Measurements from ENCODE around the gene KCNG3.
"Not testable (repeated sequence)": the region's sequence is repeated elsewhere in the genome, so short reads cannot be mapped to it uniquely, and the experiment has no call there.

The KCNG3 gene

GRCh38 chr2:42429352-42429751 is 64.4 kb downstream of the KCNG3 start:
- no peak for DNase-seq (ENCODE audit: low spot score)

GRCh38 chr2:42425697-42426096 is 68.1 kb downstream of the KCNG3 start:
- DNase-seq (ENCODE audit: low spot score) = no peak

GRCh38 chr2:42424033-42424432 is 69.7 kb downstream of the KCNG3 start:
- peak; percentile 52 for DNase-seq (ENCODE audit: low spot score)

- no peak for DNase-seq (ENCODE audit: low spot score)
Observed at GRCh38 chr2:42421601-42422239, 72.1 kb downstream of the KCNG3 start.

- DNase-seq (ENCODE audit: low spot score) = no peak
Observed at GRCh38 chr2:42421157-42421485, 72.7 kb downstream of the KCNG3 start.

- no peak for DNase-seq (ENCODE audit: low spot score)
Observed at GRCh38 chr2:42414648-42415047, 79.1 kb downstream of the KCNG3 start.

- DNase-seq (ENCODE audit: low spot score) = no peak
Observed at GRCh38 chr2:42414158-42414557, 79.6 kb downstream of the KCNG3 start.

- no peak for DNase-seq (ENCODE audit: low spot score)
Observed at GRCh38 chr2:42410742-42411514, 82.9 kb downstream of the KCNG3 start.

- no peak for DNase-seq (ENCODE audit: low spot score)
Observed at GRCh38 chr2:42408009-42408408, 85.8 kb downstream of the KCNG3 start.

GRCh38 chr2:42407476-42407875 is 86.3 kb downstream of the KCNG3 start:
- no peak for DNase-seq (ENCODE audit: low spot score)

GRCh38 chr2:42404676-42405075 is 89.1 kb downstream of the KCNG3 start:
- no peak for DNase-seq (ENCODE audit: low spot score)

- no peak for DNase-seq (ENCODE audit: low spot score)
Observed at GRCh38 chr2:42401773-42402172, 92.0 kb downstream of the KCNG3 start.

GRCh38 chr2:42398052-42398451 is 95.7 kb downstream of the KCNG3 start:
- not testable (repeated sequence) for DNase-seq (ENCODE audit: low spot score)

- not testable (repeated sequence) for DNase-seq (ENCODE audit: low spot score)
Observed at GRCh38 chr2:42393320-42393719, 100.5 kb downstream of the KCNG3 start.

- DNase-seq (ENCODE audit: low spot score) = no peak
Observed at GRCh38 chr2:42392191-42392590, 101.6 kb downstream of the KCNG3 start.

Data from AG08396 (cell line).